Ovary (tissue), 9 donors: Measurements from ENCODE around the gene TAC1. TPM values are rescaled to one million over a fixed set of nuclear protein-coding genes. Genes with fewer than 3 reads are reported as not detected.

Experiments
- DNase-seq, 5 donors: peaks; one replicate each; pipeline ENCODE4 v3.0.0-alpha.2; 2019 to 2020
- H3K27ac ChIP-seq, 2 donors: fragments of 200-600 bp; one replicate each; pipeline versions ENCODE4 v1.5.1 to v1.8.0; 2019 to 2022
- H3K27me3 ChIP-seq: fragments of 200-600 bp; one replicate; pipeline ENCODE4 v1.8.0; 2022
- H3K36me3 ChIP-seq: fragments of 200-600 bp; sonication (generic); one replicate; pipeline ENCODE4 v1.5.1; 2019
- H3K4me1 ChIP-seq: one replicate; pipeline ENCODE4 v1.8.1; 2013; ENCODE audit warnings: mild to moderate bottlenecking, moderate library complexity; ENCODE audit not compliant: insufficient read depth
- H3K4me3 ChIP-seq: fragments of 200-600 bp; sonication (generic); one replicate; pipeline ENCODE4 v1.5.1; 2017
- H3K9me3 ChIP-seq, 2 donors: fragments of 200-600 bp in 1 of 2; sonication (generic) in 1 of 2; one replicate each; pipeline versions ENCODE4 v1.5.1 to v1.8.1; 2013 to 2019; ENCODE audit warnings: mild to moderate bottlenecking in 1 of 2, moderate library complexity in 1 of 2
- EP300 ChIP-seq: sonication (generic); formaldehyde crosslinking; IDR thresholded peaks from one replicate; pipeline ENCODE4 v1.6.1; 2017; ENCODE audit warnings: antibody characterized with exemption
- POLR2A ChIP-seq: fragments of 450-650 bp; IDR thresholded peaks from one replicate; pipeline ENCODE4 v1.6.1; 2017; ENCODE audit warnings: antibody characterized with exemption, mild to moderate bottlenecking, moderate library complexity
- WGBS, 3 donors: extraction: QIAGEN DNeasy Blood & Tissue Kit in 1 of 3; methylation state at CpG; one replicate each; pipeline versions ENCODE4 v1.1.5 to v1.1.7; 2013 to 2017; 5-methylcytosine and 5-hydroxymethylcytosine counted together
- intact Hi-C, 4 donors: fragments of 100-400 bp; cut with DNase I; formaldehyde crosslinking; loops; one replicate each; pipeline versions ENCODE4 v1.11.0 to v1.15.1; 2022 to 2023
- polyA plus RNA-seq, 2 donors: library from polyadenylated mRNA; stranded (reverse); fragments of 200-250 nt in 1 of 2; fragments of 350-450 nt in 1 of 2; fragmentation: Illumina TruSeq in 1 of 2; extraction: RNeasy Lipid Tissue Mini Kit (QIAGEN cat#74804) in 1 of 2; gene quantifications; one replicate each; pipeline ENCODE4 v1.2.3, GENCODE V29; 2013 to 2014
- total RNA-seq, 7 donors: library from RNA; depleted of rRNA in 2 of 7; stranded (reverse); fragments of >200 nt in 2 of 7; fragmentation: NEBNext Ultra II Directional in 3 of 7; extraction: Animal tissue kit (Norgen Biotek cat#: 25700) in 3 of 7; gene quantifications; one replicate each; pipeline versions ENCODE4 v1.1.0 to v1.2.4, GENCODE V29; 2016 to 2023
- TF ChIP-seq, protein P1 (sequence below), 3 donors: fragments of 450-650 bp in 2 of 3; fragments of 200-600 bp in 1 of 3; IDR thresholded peaks; one replicate each; pipeline versions ENCODE4 v1.5.1 to v1.8.0; 2016 to 2022; ENCODE audit warnings: antibody characterized with exemption in 3 of 3, mild to moderate bottlenecking in 1 of 3
- donor health status: DM: no; HTN: no; CAD: no; lungs with moderate emphysema.
- donor health status: DM: no; HTN: no; CAD: no.
- donor health status: Bipolar disorder and iron deficiency.
- donor health status: DM: yes; HTN: yes; CAD: no.
- donor health status: DM: no; HTN: no; CAD: no.
- donor health status: DM: yes; HTN: yes; CAD: no.

The TAC1 gene
- total and polyA plus RNA-seq, 9 donors: 0.23 to 4.1 (median 0.74) TPM; not detected in 6

DNA sequence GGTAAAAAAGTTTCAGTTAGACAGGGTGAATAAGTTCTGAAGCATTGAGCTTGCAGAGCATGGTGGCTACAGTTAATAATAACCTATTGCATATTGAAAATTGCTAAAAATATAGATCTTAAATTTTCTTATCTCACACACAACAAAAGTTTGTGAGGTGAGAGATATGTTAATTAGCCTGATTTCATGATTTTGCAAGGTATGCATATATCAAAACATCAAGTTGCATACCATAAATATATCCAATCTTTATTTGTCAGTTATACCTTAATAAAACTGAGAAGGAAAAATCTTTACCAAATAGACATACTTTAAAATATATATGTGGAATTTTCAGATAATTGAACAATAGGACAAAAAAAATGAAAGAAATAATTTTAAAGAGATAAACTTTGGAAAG, 16.6 kb downstream of the TAC1 start:
- Histone ChIP-seq H3K9me3 (no peaks in the 10 kb centered on the region), H3K27ac (no peak overlapping the region), H3K4me3 (no peak overlapping the region), H3K36me3 (no peaks in the 10 kb centered on the region), H3K27me3 (no peaks in the 10 kb centered on the region), H3K4me1 (no peaks in the 10 kb centered on the region)
- TF ChIP-seq, protein P1, sequence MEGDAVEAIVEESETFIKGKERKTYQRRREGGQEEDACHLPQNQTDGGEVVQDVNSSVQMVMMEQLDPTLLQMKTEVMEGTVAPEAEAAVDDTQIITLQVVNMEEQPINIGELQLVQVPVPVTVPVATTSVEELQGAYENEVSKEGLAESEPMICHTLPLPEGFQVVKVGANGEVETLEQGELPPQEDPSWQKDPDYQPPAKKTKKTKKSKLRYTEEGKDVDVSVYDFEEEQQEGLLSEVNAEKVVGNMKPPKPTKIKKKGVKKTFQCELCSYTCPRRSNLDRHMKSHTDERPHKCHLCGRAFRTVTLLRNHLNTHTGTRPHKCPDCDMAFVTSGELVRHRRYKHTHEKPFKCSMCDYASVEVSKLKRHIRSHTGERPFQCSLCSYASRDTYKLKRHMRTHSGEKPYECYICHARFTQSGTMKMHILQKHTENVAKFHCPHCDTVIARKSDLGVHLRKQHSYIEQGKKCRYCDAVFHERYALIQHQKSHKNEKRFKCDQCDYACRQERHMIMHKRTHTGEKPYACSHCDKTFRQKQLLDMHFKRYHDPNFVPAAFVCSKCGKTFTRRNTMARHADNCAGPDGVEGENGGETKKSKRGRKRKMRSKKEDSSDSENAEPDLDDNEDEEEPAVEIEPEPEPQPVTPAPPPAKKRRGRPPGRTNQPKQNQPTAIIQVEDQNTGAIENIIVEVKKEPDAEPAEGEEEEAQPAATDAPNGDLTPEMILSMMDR (IDR thresholded peaks at IDR 0.05): no peak
- TF ChIP-seq POLR2A: no peak
- no peak for TF ChIP-seq EP300
- intact Hi-C loops: no loop called here
- no peak for DNase-seq

DNA sequence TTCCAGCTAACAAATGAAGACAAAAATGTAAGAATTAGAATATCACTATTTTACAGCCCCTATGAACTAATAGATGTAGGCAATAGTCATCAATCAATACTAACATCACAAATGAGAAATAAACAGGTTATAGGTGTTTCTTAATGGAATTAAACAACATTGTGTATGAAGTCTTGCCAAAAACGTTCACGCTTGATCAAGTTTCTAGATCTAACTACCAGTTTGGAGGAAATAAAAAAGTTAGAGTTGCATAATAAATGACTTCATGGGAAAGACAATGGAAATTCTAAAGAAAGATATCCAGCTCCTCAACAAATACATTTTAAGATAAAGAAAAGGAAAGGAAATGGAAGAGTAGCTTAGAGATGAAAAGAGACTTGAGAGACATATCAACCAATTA, 19.7 kb downstream of the TAC1 start:
- TF ChIP-seq EP300 (no peak), POLR2A (no peak)
- TF ChIP-seq, protein P1 (IDR thresholded peaks at IDR 0.05): no peak
- intact Hi-C loops: no loop called here
- Histone ChIP-seq H3K36me3 (no peaks in the 10 kb centered on the region), H3K4me1 (no peaks in the 10 kb centered on the region), H3K27ac (no peak overlapping the region), H3K4me3 (no peak overlapping the region), H3K27me3 (no peaks in the 10 kb centered on the region), H3K9me3 (no peaks in the 10 kb centered on the region)
- DNase-seq: no peak
- WGBS, 3 donors: 65 to 74% (median 72%) methylated on average over 2 of the region's 2 CpGs

DNA sequence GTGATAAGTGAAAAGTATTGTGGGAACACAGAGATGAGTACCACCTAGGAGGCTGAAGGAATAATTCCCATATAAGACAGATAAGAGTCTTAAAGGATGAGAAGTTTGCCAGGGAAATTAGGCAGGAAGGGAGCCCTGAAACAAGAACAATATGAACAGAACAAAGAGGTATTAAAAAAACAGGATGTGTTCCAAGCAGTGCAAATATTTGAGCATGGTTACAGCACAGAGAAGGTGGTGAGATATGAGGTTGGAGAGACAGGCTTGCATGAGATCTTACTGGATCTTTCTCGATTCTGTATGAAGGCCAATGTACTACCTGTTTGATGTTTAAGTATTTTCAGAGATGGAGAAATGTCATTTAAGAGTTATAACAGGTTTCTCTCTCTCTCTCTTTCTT, 20.3 kb downstream of the TAC1 start:
- H3K9me3 ChIP-seq: no peaks in the 10 kb centered on the region
- no peaks in the 10 kb centered on the region for H3K4me1 ChIP-seq
- WGBS, 3 donors: 62 to 76% (median 65%) methylated on average over 1 of the region's 1 CpG
- H3K27me3 ChIP-seq: no peaks in the 10 kb centered on the region
- no peak overlapping the region for H3K27ac ChIP-seq
- DNase-seq: no peak
- no peaks in the 10 kb centered on the region for H3K36me3 ChIP-seq
- intact Hi-C loops: no loop called here
- no peak overlapping the region for H3K4me3 ChIP-seq
- TF ChIP-seq, protein P1 (IDR thresholded peaks at IDR 0.05): no peak
- TF ChIP-seq POLR2A: no peak
- no peak for TF ChIP-seq EP300

DNA sequence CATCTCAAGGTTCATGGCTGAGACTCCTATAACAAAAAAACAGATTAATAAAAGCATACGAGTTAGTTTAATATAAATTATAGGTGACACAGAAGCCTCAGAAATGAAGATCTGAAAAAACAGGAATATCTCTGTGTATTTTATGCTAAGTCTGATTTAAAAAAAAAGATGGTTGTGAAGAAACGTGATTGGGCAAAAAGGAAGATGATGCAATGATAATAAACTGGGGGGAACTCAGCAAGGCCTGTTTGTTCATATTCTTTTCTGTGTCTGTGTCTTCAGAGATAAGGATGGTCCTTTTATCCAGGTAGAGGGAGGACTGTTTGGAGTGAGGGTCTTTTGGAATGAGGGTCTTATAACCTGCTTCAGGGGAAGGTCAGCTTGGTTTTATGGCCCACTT, 25.9 kb downstream of the TAC1 start:
- no peak for DNase-seq
- Histone ChIP-seq H3K4me1 (no peaks in the 10 kb centered on the region), H3K36me3 (no peaks in the 10 kb centered on the region), H3K27ac (no peak overlapping the region), H3K9me3 (no peaks in the 10 kb centered on the region), H3K4me3 (no peak overlapping the region), H3K27me3 (no peaks in the 10 kb centered on the region)
- intact Hi-C loops: no loop called here
- TF ChIP-seq POLR2A (no peak), EP300 (no peak)
- TF ChIP-seq, protein P1 (IDR thresholded peaks at IDR 0.05): no peak
- 52 to 58% (median 56%) methylated on average over 2 of the region's 2 CpGs for WGBS, 3 donors

DNA sequence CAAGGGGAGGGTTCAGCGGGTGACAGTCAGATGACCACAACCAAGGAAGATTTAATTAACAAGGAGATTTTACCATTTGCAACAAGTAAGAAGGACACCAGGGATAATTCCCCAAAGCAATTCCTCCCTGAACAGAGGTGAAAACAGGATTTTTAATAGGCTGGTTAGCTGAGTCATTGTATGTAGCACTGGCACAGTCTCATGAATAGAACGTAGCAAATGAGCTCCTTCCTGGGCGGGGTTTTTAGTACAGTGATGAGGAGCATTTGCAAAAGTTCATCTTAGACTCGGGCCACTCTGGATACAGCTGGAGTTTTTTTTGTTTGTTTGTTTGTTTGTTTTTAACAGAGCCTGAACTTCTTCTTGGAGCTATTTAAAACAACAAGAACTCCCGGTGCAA, 39.0 kb downstream of the TAC1 start:
- no peak for DNase-seq
- Histone ChIP-seq H3K9me3 (no peaks in the 10 kb centered on the region), H3K36me3 (no peaks in the 10 kb centered on the region), H3K27me3 (no peaks in the 10 kb centered on the region), H3K27ac (no peak overlapping the region), H3K4me3 (no peak overlapping the region), H3K4me1 (no peaks in the 10 kb centered on the region)
- no peak for TF ChIP-seq POLR2A
- TF ChIP-seq, protein P1 (IDR thresholded peaks at IDR 0.05): no peak
- TF ChIP-seq EP300: no peak
- 61 to 69% (median 65%) methylated on average over 5 of the region's 5 CpGs for WGBS, 3 donors
- intact Hi-C loops: no loop called here
